Fibroblast of skin of abdomen (primary cell): ENCODE measurements around the gene SPEG.

Experiments used
- DNase-seq: peaks from one replicate; pipeline ENCODE4 v3.0.0-alpha.2; 2013

SPEG gene

DNA sequence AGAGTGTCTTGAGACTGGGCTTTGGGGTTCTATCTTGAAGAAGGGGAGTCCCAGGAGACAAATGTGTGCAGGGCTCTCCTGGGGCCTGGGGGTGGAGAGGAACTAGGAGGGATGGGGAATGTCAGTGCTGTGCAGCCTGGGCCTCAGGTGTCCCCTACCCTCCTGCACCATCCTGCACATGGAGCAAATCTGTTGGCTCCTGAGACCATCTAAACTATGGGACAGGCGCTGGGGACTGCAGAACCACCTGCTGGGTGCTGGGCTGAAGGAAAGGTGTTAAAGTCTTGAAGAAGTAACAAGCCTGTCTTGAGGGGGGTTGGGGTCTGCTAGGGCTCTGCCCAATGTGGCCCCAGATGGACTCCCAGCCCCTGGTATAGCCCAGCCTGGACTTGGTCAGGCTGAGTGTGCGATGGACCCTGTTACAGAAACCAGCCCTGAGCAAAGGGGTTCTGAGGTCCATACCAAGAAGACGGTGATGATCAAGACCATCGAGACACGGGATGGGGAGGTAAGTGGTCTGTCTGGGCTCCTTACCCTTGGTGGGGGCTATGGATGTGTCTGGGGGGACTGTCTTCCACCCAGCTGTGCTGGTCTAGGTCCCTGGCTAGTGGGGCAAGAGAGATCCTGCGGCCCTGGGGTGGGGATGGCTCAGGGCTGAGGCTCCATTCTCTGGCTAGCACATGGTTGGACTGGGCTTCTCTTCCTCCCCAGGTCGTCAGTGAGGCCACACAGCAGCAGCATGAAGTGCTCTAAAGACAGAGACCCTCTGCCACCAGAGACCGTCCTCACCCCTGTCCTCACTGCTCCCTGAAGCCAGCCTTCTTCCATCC, 9.2 kb upstream of the SPEG start:
- DNase-seq = no peak

DNA sequence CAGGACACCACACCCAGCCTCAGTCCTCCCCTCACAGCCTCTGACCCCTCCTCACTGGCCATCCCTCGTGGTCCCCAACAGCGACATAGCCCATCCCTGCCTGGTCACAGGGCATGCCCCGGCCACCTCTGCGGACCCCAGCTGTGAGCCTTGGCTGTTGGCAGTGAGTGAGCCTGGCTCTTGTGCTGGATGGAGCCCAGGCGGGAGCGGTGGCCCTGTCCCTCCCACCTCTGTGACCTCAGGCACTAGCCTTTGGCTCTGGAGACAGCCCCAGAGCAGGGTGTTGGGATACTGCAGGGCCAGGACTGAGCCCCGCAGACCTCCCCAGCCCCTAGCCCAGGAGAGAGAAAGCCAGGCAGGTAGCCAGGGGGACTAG, 8.6 kb upstream of the SPEG start:
- DNase-seq = no peak

DNA sequence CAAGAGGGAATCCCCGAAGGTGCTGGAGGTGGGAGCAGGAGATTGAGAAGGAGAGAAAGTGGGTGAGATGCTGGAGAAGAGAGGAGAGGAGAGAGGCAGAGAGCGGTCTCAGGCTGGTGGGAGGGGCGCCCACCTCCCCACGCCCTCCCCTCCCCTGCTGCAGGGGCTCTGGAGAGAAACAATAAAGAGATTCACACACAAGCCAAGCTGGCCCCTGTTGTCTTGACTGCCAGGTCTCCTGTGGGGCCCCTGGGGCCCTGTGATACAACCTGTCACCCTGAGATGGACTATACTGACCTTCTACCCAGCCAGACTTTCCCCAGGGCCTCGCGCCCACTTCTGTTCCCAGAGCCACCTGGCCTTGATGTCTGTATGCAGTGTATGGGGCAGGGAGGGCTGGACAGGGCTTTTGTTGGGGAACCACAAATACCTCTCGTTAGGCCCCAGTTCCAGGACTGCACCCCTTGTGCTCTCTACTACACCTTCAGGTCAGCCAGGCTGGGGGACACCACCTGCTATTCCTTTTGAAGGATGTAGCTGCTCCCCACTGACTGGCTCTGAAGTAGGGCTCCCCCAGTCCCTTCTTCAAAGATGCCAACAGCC, 8.0 kb upstream of the SPEG start:
- DNase-seq = no peak

DNA sequence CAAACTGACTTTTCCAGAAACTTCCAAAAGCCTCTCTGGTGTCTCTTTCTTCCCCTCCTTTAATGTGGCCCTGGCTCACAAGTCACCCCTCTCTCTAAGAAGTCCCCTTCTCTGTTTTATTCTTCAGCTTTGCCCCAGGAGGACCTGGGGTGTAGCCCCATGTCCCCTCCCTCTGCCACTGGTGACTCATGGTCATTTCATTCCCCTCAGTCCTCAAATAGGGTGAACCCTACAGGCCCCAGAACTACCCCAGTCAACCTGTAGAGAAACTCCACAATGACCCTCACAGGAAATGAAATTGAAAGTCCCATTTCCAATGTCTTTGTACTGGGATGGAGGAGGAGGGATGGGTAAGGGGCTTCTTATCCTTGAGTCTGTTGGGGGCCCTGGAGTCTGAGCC, 6.2 kb upstream of the SPEG start:
- DNase-seq = no peak

DNA sequence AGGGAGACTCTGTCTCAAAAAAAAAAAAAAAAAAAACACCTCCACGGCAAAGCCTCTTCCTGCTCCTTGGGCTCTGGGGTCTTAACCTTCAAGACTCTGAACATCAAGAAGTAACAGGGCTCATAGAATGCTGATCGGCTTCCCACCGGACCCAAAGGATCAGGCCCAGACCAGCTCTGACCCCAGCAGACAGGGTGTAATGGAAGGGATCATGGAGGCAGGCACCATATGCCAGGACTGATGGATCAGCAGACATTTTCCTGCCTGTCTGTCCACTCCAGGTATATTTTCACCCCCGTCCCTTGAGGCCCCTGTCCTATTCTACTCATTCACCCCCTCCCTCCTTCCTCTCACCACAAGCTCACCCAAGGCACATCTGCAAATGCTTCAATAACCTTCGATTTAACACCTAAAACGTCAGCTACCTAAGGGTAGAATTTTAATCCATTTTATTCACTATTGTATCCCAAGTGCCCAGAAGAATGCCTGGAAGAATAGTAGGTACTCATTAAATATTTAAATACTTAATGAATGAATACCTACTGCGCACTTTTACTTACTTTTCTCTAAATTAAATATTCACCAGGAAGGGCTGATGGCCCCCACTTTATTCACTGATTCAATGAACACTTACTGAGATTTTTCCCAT, 4.6 kb upstream of the SPEG start:
- DNase-seq = no peak

DNA sequence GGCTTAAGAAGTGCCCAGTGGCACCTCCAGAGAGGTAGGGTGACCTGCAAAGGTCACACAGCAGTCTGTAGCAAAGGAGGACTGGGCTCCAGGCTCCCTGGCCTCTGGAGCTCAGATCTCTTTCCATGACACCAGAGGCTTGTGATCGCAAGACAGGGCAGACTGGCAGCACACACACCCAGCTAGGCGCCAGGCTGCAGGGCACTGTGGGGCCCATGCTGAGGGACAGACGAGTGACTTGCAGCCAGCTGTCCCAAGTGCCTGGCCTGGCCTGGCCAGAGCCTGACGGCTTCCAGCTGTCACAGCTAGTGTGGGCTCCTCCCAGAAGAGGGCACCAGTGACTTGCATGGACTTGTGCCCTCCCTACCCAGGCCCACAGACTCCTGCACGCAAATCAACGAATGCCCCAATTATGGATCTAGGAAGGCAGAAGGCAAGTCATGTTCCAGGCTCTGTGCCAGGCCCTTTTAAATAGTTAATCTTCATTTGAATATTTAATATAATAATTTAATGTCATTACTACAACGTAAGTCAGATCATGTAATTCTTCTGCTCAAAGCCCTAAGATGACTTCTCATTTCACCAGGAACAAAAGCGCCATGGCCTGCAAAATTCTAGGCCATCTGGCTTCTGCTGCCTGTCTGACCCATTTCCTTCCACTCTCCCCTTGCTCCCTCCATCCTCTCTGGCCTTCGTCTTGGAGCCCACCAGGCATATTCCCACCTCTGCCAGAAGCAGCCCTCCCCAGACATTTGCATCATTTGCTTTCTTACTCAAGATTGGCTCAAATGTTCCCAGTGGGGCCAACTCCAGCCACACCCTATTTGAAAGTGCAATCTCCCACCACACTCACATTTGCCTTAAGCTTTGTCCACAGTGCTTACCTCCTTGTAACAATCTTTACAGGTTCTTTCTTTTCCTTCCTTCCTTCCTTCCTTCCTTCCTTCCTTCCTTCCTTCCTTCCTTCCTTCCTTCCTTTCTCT, 3.7 kb upstream of the SPEG start:
- peak; percentile 58 for DNase-seq

DNA sequence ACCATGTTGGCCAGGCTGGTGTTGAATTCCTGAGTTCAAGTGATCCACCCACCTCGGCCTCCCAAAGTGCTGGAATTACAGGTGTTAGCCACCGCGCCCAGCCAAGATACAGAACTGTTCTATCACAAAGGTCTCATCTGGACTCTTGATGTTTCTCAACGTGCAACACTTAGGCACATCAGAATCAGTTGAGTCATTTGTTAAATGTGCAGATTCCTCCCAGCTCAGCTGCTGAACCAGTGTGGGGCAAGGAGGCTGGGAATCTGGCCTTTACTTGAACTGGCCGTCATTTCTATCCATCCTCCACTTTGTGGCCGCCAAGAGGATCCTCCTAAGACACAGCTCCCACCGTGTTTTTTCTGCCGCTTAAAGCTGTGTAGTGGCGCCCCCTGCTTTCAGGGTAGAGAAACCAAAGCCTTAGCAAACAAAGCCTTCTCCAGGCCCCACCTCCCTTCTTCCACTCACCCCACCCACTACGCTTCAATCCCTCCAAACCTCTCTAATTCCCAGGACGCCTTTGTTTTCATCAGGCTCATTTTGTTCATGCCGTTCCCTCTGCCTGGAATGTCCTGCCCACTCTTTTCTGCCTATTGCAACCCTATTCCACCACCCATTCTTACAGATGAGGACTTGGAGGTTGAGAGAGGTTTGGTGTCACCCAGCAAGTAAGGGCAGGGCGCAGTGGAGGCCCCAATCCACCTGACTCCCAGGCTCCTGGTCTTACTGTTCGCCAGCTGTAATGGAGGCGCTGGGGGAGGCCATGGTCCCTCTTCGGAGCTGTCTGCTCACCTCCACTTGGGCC, 776 bp upstream of the SPEG start:
- DNase-seq = peak; percentile 77

DNA sequence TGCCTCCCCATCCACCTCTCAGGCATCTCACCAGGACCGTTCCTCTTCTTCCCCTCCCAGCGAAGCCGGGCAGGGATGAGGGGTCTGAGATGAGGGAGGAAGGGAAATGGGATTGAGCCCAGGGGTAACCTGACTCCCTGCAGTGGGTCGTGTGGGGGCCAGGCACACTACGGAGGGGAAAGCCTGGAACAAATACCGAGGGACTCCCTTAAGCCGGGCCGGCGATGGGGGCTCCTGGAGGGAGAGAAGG, 250 bp upstream of the SPEG start:
- DNase-seq = no peak

DNA sequence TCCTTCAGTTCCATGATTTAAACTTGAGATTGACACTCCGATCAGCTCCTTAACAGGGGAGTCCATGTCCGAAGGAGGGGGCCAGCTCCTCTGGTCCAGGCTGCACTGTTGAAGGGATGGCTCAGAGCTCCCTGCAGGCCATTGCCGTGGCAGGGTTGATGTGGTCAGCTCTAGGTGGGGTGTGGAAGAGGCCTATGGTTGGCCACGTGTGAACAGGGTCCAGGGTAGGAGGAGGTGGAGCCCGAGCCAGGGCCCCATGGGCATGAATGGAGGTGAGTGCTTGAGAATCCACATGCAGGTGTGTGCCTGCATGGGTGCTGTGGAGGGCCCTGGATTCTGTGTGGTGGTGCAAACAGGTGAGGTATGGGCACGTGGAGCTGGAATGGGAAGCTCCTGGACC, 1.1 kb downstream of the SPEG start:
- DNase-seq = no peak

DNA sequence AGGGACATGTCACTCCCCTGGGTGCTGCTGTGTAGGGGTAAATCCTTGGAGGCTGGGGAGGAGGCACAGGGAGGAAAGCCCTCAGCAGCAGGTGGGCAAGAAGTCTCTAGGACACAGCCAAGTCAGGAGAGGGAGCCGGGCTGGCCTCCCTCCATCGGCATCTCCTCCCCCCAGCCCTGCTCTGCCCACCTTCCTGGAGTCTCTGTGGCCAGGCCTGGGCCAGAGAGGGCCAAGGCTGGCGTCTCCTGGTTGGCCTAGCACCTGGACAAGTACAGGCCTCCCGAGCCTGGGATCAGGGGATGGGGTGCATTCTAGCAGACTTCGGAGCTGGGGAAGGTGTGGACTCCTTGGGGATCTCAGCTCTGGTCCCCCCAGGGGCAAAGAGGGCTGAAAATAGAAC, 1.8 kb downstream of the SPEG start:
- no peak for DNase-seq

DNA sequence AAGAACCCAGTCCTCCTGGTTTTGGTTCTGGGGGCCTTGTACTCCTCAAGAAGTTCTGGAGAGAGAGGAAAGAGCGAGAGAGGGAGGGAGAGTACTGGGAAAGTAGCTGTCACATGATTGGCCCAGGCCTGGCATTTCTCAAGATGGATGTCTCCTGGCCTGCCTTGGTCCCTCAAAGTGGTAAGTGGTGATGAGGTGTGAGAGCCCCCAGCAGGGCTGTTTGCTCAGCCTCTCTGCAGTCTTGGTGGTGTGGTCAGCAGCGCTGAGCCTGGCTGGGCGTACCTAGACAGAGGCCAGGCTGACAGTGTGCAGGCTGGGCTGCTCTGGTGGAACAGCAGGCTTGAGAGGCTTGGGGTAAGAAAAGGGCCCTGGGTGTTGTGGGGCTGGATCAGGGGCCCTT, 2.5 kb downstream of the SPEG start:
- DNase-seq = no peak

DNA sequence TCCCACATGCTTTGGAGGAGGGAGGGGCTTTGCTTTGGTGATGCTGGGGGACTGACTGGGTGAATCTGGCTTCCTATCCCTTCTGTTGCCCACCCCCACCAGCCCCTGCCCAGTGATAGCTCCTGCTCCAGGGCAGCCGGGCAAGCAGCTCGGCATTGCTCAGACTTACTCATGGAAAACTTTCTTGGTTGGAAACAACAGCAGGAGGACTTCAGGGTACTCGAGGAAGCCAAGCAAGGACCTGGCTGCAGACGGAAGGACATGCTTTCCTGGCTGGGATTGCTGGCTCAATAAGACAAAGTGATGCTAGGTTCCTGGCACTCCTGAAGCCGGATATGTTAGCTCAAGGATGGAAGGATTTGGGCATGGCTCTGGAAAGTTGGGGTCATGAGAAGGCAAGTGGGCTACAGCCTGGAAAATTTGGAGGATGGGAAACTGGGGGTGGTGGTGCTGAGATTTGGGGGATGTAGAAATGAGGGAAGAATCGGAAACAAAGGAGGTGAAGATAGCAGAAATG, 3.1 kb downstream of the SPEG start:
- DNase-seq = no peak

DNA sequence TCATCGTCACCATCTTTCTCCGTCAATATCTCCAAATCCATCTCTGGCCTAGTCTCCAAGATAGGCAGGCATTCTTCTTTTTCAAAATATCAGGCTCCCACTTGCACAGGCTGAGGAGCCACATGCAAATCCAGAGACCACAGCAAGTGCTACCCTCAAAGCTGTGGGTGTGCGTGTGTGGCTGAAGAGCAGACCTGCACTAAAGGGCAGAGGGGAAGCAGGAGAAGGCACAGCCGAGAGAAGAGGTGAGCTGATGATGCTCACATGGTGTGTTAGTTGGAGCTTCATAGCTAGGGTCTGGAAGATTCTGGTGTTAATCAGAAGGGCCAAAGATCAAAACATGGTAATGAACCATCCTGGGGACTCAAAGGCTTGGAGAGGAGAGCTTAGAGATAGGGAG, 3.8 kb downstream of the SPEG start:
- no peak for DNase-seq

DNA sequence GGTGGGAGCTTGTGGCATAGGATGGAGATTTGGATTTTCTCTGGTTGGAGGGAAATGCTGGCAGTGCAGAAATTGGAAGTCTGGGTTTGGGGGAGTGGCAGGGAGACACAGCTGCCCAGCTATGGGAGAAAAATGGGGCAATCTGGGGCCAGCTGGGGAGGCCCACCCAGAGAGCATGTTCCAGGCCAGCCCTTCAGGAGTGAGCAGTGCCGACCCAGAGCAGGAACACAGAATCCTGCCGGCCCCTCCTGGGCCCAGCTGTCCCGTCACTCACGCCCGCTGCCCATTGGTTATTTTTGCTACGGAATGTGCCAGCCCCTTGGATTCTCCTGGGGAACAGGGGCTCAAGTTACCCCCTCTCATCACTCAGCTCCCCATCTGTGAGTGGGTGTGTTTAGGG, 4.9 kb downstream of the SPEG start:
- no peak for DNase-seq

DNA sequence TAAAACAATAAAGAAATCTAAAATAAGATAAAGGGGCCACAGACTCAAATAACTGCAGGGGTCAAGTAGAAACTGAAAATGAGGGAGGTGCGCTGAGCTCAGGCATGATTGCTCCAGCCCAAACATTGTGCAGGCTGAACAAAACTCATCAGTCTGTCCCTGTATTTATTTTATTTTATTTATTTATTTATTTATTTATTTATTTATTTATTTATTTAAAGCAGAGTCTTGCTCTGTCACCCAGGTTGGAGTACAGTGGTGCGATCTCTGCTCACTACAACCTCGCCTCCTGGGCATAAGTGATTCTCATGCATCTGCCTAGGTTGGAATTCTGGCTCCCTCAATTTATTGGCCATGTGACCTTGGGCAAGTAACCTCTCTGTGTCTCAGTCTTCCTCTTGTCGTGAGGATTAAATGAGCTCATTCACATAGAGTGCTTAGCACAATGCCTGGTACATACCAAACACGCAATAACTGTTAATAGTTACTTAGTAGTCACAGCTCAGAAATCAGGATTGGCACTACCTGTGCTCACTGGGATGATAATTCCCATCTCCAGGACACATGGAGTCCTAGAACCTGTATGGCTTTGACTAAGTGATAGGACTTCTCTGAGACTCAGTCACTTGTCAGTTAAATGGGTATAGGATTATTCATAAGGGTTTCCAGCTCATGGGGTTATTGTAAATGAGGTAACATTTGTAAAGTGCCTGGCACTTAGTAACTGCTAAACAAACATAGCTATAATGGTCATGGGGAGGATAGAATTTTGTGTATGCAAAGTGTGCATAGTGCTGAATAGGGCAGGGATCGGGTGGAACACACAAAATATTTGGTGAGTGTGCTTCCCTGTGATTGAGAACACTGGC, 6.0 kb downstream of the SPEG start:
- no peak for DNase-seq

DNA sequence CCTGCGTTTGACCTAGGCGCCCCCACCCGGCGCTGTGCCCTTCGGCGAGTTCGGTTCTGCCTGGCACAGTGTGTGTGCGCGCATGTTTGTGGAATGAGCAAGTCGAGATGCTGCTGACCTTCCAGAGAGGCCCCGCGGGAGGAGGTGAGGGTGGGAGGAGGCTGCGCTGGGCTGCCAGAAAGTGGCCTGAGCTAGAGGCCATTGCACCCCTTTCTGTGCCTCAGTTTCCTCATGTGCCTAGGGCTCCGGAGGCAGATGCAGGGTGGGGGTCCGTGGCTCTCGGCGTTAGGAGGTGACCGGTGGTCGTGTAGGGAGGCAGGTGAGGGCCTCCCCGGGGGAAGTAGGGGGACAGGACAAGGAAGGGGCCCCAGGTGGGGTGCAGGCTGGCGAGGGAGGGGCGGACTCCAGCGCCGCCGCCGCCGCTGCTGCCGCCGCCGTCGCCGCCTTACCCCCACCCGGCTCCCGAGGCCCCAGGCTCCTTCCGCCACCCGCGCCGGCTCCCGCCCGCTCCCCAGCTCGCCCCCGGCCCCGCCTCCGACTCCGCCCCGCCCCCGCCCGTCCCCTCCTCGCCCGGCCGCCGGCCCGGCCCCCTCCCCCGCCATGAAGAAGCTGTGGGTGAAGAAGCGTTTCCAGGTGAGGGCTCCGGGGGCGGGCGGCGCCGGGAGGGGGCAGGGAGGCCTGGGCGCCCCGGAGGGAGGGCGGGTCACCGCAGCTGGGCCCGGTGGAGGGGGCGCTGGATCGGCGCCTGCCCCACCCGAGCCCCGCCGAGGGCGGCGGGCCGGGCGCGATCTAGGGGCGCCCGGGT, 7.0 kb downstream of the SPEG start:
- peak; percentile 59 for DNase-seq

DNA sequence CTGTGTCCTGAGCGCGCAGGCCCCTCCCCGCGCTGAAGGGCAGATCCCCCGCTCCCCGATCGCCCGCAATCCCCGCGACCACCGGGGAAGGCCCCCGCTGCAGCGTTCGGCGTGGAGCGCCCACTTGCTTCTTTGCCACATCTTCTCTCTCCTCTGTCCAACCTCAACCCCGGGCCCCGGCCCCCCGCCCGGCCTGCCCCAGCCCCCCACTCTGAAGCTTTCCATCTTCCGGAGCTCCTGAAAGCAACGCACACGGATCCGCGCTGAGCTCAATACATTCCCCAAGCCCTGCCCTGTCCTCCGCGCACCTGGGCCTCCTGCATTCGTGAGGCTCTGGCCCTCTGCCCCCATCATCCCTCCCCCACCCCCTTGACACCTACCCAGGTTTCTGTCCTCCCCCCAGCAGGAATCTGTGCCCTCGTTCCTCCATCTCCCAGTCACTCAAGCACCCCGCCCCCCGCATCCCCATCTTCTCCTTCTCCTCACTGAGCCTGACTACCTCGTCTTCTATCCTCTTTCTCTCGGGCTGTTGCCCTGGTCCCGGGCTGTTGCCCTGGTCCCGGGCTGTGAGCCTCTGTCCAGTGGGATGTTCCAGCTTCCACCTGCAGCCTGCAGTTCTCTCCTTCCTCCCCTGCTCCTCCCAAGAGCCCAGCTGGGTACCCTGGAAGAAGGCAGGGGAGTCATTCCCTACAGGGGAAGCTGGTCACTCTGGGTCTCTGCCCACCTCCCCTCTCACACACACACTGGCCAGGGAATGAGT, 7.8 kb downstream of the SPEG start:
- no peak for DNase-seq

DNA sequence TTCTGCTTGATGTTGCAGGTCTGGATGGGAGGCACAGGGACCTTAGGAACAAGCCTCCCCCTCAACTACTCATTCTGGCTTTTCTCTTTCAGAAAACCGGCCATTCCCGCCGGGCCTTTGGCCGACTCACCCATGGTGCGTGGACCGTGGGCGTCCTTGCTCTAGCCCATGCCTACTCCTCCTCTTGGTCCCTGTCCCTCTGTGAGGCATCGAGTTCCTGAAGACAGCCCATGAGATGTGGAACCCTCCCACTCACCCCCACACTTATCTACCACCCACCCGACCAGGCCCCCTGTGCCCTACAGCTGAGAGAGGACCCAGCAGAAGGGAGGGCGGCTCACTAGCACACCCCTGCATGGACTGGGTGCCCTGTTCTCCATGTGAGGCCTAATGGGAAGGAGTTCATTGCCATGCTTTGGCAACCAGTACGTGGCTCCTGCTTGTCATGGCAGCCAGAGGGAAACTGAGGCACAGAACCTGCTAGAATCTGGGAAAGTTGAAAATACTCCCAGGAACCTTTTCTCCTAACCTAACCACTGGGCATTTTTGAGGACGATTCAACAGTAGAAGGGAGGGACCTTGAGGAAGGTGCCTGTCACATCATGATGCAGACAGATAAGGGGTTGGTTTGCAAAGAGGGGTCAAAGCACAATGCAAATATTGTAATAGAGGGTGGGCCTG, 8.5 kb downstream of the SPEG start:
- DNase-seq = no peak

DNA sequence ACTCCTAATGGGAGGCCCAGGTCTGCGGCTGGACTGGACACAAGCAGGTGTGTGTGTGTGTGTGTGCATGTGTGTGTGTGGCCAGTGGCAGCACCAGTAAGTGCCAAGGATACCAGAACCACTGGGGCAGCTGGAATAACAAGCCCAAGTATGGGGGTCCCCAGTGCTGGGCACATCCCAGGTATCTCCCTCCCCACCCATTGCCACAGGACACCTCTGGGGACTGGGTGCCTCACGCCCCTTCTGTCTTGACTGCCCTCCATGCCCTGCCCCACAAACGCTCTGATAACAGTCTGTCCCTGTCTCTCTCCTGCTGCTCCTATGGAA, 9.0 kb downstream of the SPEG start:
- no peak for DNase-seq
